Right atrium auricular region (tissue), 2 donors: Measurements from ENCODE around the gene ITIH3. TPM values are rescaled to one million over a fixed set of nuclear protein-coding genes. Genes with fewer than 3 reads are reported as not detected.

Experiments
- DNase-seq: peaks from one replicate; pipeline ENCODE4 v3.0.0-alpha.2; 2019; ENCODE audit warnings: low spot score
- H3K27ac ChIP-seq, 2 donors: fragments of 200-600 bp; sonication (generic); 1 replicate in 1 of 2; 2 replicates in 1 of 2; pipeline ENCODE4 v1.5.1; 2016 to 2019
- H3K27me3 ChIP-seq, 2 donors: fragments of 200-600 bp; sonication (generic); one replicate each; pipeline versions ENCODE4 v1.5.1 to v1.6.0; 2017 to 2019
- H3K36me3 ChIP-seq: fragments of 200-600 bp; sonication (generic); one replicate; pipeline ENCODE4 v1.5.1; 2016
- H3K4me1 ChIP-seq, 2 donors: fragments of 200-600 bp; sonication (generic); one replicate each; pipeline versions ENCODE4 v1.5.1 to v1.6.0; 2017 to 2019
- H3K4me3 ChIP-seq, 2 donors: fragments of 200-600 bp; sonication (generic); 1 replicate in 1 of 2; 2 replicates in 1 of 2; pipeline ENCODE4 v1.5.1; 2017 to 2019; ENCODE audit warnings: mild to moderate bottlenecking in 1 of 2, moderate library complexity in 1 of 2
- H3K9me3 ChIP-seq, 2 donors: fragments of 200-600 bp; sonication (generic); one replicate each; pipeline ENCODE4 v1.5.1; 2019
- total RNA-seq, 2 donors: library from RNA; depleted of rRNA; stranded (reverse); fragments of >200 nt; gene quantifications; one replicate each; pipeline ENCODE4 v1.1.0, GENCODE V29; 2016
- TF ChIP-seq, protein P1 (sequence below), 2 donors: fragments of 200-600 bp; sonication (generic); IDR thresholded peaks; one replicate each; pipeline ENCODE4 v1.5.1; 2019; ENCODE audit warnings: antibody characterized with exemption in 2 of 2

The ITIH3 gene
- total RNA-seq, 2 donors from 2014 or later, result 0.19 to 2.1 TPM

DNA sequence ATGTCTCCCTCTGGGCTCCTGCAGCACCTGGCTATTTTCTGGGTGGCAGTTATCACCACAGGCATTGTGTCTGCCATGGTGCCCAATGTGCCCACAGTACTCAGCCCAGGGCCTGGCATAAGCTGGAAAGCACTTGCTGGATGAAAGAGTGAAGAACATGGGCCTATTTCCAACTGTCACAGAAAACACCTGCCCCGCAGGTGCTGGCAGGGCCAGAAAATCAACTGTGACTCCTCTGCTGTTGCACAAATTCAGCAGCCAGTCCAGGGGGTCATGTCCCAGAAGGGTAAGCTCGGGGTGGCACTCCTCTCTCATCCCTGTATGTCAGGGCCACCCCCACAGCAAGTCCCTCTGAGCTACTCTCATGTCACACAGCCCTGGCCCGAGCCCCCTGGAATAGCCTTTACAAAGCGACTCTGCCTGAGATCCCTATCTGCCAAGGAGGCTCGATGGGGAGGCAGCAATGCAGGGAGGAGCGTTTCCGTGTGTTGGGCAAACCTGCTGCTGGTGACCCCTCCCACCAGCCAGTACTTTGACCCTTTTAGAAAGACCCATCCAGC is 16.9 kb downstream of the ITIH3 start:
- Histone ChIP-seq H3K4me3 (no peak overlapping the region), H3K27me3 (no peaks in the 10 kb centered on the region), H3K9me3 (no peaks in the 10 kb centered on the region), H3K4me1 (no peaks in the 10 kb centered on the region), H3K27ac (no peak overlapping the region), H3K36me3 (no peaks in the 10 kb centered on the region)
- no peak for DNase-seq
- TF ChIP-seq, protein P1, sequence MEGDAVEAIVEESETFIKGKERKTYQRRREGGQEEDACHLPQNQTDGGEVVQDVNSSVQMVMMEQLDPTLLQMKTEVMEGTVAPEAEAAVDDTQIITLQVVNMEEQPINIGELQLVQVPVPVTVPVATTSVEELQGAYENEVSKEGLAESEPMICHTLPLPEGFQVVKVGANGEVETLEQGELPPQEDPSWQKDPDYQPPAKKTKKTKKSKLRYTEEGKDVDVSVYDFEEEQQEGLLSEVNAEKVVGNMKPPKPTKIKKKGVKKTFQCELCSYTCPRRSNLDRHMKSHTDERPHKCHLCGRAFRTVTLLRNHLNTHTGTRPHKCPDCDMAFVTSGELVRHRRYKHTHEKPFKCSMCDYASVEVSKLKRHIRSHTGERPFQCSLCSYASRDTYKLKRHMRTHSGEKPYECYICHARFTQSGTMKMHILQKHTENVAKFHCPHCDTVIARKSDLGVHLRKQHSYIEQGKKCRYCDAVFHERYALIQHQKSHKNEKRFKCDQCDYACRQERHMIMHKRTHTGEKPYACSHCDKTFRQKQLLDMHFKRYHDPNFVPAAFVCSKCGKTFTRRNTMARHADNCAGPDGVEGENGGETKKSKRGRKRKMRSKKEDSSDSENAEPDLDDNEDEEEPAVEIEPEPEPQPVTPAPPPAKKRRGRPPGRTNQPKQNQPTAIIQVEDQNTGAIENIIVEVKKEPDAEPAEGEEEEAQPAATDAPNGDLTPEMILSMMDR (IDR thresholded peaks at IDR 0.05), result no peak

DNA sequence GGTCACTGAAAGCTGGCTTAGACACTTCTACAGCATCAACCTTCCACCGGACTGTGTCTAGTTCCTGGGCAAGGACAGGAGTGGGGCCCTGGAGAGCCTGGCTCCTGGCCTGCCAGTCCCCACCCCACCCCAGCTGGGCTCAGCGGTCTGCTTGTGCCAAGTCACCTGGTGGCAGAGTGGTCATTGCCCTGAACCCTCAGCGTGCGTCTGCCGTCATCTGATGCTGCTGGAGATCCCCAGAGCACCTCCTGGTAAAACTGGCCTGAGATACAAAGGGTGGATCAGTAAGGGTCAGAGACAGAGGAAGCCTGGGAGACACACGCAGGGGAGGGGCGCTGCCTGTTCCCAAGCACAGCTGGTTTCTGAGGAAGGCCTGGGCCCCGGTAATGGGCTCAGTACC is 19.2 kb downstream of the ITIH3 start:
- TF ChIP-seq, protein P1 (IDR thresholded peaks at IDR 0.05), result no peak
- Histone ChIP-seq H3K27me3 (no peaks in the 10 kb centered on the region), H3K9me3 (no peaks in the 10 kb centered on the region), H3K4me3 (no peak overlapping the region), H3K27ac (no peak overlapping the region), H3K4me1 (no peaks in the 10 kb centered on the region), H3K36me3 (no peaks in the 10 kb centered on the region)
- DNase-seq, result no peak

DNA sequence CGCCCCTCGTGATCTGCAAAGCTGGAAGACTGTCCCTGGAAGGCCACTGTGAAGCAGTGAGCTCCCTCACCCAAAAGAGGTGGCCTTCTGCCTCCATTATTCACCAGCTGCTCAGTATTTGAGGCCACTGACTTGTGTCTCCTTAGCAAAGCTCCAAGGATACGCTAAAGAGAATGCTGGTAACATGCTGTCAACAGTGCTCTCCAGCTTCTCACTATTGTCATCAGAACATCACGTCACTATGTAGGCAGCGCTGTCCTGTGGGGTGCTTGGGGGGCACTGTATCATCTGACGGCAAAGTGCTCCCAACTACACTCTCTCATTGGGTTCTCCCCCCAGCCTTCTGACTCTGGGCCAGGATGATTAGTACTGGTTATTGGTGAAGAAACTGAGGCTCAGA is 21.6 kb downstream of the ITIH3 start:
- no peaks in the 10 kb centered on the region for H3K36me3 ChIP-seq
- H3K27ac ChIP-seq, result no peak overlapping the region
- DNase-seq, result no peak
- H3K4me1 ChIP-seq, result no peaks in the 10 kb centered on the region
- TF ChIP-seq, protein P1 (IDR thresholded peaks at IDR 0.05), result no peak
- H3K9me3 ChIP-seq, result no peaks in the 10 kb centered on the region
- H3K27me3 ChIP-seq, result no peaks in the 10 kb centered on the region
- no peak overlapping the region for H3K4me3 ChIP-seq

DNA sequence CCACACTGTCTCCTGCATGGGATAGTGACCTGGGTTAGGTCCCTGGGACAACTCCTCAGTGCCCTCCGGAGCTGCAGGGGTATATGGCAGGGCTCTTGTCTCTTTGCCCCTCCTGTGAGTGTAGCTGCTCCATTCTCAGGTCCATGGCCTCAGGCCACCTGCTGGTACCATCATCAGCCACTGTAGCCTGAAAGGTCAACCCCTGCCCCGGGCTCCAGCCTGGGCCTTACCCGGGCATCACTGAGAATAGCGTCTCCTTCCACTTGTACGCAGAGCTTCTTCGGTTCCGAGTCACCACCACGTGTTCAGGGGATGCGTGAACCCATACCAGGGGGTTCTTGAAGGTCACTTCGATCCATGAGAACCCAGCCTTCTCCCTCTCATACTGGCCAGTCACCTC is 22.1 kb downstream of the ITIH3 start:
- Histone ChIP-seq H3K9me3 (no peaks in the 10 kb centered on the region), H3K4me1 (no peaks in the 10 kb centered on the region), H3K36me3 (no peaks in the 10 kb centered on the region), H3K27me3 (no peaks in the 10 kb centered on the region), H3K27ac (no peak overlapping the region), H3K4me3 (no peak overlapping the region)
- no peak for DNase-seq
- TF ChIP-seq, protein P1 (IDR thresholded peaks at IDR 0.05), result no peak

DNA sequence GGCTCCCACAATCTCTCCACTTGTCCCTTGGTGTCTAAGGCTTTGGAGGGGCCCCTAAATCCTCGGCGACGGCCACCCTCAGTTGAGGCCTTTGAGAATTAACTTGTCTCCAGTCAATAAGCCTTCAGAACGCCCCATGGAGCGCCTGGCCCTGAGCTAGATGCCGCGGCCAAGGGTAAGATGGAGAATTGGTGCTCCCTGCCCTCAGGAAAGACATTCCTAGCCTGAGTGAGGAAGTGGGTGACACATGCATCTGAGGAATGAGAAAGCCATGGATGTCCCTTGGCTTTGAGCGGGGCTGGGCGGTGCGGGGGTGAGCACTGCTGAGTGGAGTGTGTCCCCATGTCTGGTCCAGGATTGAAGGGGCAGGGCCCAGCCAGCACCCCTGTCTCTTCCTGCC is 22.6 kb downstream of the ITIH3 start:
- no peak for DNase-seq
- TF ChIP-seq, protein P1 (IDR thresholded peaks at IDR 0.05), result no peak
- H3K9me3 ChIP-seq, result no peaks in the 10 kb centered on the region
- no peak overlapping the region for H3K27ac ChIP-seq
- no peak overlapping the region for H3K4me3 ChIP-seq
- no peaks in the 10 kb centered on the region for H3K36me3 ChIP-seq
- no peaks in the 10 kb centered on the region for H3K4me1 ChIP-seq
- no peaks in the 10 kb centered on the region for H3K27me3 ChIP-seq

DNA sequence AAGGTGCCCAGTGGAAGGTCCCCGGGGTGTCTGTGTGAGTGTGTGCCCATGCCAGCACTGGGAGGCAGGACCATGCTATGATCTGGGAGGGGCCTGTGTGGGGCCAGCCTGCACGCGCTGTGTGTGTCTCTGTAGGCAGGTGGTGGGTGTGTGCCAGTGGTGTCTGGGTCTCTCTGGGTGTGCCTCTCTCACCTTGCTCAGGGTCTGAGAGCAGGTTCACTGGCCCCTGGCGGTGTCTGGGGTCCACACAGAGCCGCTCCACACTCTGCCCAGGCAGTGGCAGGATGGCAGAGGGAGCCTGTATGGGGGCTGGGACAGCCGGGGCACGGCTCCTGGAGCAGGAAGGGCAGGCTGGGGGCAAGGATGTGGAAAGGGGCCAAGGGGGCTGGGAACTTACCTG is 23.3 kb downstream of the ITIH3 start:
- no peak for DNase-seq
- no peaks in the 10 kb centered on the region for H3K36me3 ChIP-seq
- H3K4me1 ChIP-seq, result no peaks in the 10 kb centered on the region
- H3K27ac ChIP-seq, result no peak overlapping the region
- H3K27me3 ChIP-seq, result no peaks in the 10 kb centered on the region
- TF ChIP-seq, protein P1 (IDR thresholded peaks at IDR 0.05), result no peak
- no peak overlapping the region for H3K4me3 ChIP-seq
- no peaks in the 10 kb centered on the region for H3K9me3 ChIP-seq
